Mucosa of descending colon (tissue), 3 donors: ENCODE results near the gene CACNA1C. TPM values are rescaled to one million over a fixed set of nuclear protein-coding genes. Genes with fewer than 3 reads are reported as not detected.

Experiments
- ATAC-seq: fragments of 200-7000 bp; cut with Tn5 transposase; one replicate; pipeline ENCODE4 v1.9.1; 2020; ENCODE audit warnings: mild to moderate bottlenecking, moderate library complexity
- DNase-seq, 3 donors: peaks; one replicate each; pipeline ENCODE4 v3.0.0-alpha.2; 2020
- H3K36me3 ChIP-seq: fragments of 200-600 bp; one replicate; pipeline ENCODE4 v1.8.0; 2021; ENCODE audit warnings: low read depth, mild to moderate bottlenecking
- H3K4me1 ChIP-seq: fragments of 200-600 bp; one replicate; pipeline ENCODE4 v1.8.0; 2021; ENCODE audit warnings: low read depth, mild to moderate bottlenecking
- H3K4me3 ChIP-seq: fragments of 200-600 bp; one replicate; pipeline ENCODE4 v1.8.0; 2021; ENCODE audit warnings: mild to moderate bottlenecking
- H3K9me3 ChIP-seq: fragments of 200-600 bp; one replicate; pipeline ENCODE4 v1.8.0; 2021; ENCODE audit warnings: mild to moderate bottlenecking
- intact Hi-C, 2 donors: fragments of 100-400 bp; cut with DNase I in 1 of 2; cut with micrococcal nuclease in 1 of 2; formaldehyde crosslinking; loops; one replicate each; pipeline versions ENCODE4 v1.11.0 to v1.11.1; 2022; cut with DNase I, micrococcal nuclease
- total RNA-seq, 3 donors: library from RNA; stranded (reverse); fragmentation: NEBNext Ultra II Directional in 2 of 3; extraction: Animal tissue kit (Norgen Biotek cat#: 25700) in 2 of 3; gene quantifications; one replicate each; pipeline versions ENCODE4 v1.2.1 to v1.2.4, GENCODE V29; 2021 to 2023
- TF ChIP-seq, protein P1 (sequence below): fragments of 200-600 bp; IDR thresholded peaks from one replicate; pipeline ENCODE4 v1.8.0; 2022; ENCODE audit warnings: antibody characterized with exemption, mild to moderate bottlenecking
- donor health status: DM: no; HTN: no; CAD: no; lungs with moderate emphysema.
- donor health status: DM: no; HTN: no; CAD: no.
- donor health status: DM: no; HTN: yes; CAD: no.

Gene CACNA1C
- total RNA-seq, 3 donors from 2014 or later, result 5.5 to 89.4 (median 9.2) TPM

DNA sequence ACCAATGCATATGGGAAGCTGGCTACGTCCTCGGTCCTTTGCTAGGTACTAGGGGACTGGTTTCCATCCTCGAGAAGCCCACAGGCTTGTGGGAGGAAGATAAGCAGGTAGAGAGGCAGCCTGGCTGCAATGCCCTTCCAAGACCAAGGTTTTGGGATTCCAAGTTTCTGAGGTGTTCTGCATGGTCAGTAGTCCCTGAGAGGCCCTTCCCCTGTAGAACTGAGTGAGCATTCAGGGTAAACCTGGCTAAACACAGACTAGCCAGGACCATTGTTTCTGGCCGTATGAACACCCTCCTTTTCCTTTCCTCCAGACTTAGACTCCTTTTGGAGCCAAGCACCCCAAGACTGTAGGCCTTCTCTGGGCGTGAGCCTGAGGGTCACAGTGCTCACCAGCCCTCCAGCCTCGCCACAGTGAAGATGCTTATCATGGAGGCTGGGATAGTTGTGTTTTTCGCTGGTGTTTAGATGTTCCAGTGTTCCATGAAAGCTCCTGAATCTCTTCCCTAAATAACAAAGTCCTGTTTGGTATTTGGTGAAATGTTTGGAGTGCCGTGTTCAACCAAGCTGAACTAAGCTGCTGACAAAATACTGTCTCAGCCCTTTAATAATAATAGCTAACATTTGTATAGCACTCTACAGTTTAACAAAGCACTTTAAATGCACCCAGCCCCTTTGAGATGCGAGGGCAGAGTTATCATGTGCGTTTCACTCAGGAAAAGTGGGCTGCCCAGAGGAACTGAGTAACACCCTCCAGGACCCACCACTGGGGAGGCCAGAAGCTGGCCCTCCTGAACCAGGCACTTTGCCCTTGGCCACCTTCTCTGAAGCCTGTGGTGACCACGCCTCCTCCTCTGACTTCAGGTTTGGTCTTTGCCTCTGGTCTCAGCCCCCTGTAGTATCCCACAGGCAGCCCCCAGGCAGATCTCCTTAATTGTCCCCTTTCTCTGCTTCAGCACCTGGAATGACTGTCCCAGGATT, 284.5 kb downstream of the CACNA1C start:
- Histone ChIP-seq H3K4me1 (peaks cover 9% of the 10 kb centered on the region), H3K36me3 (no peaks in the 10 kb centered on the region), H3K9me3 (no peaks in the 10 kb centered on the region), H3K4me3 (no peak overlapping the region)
- TF ChIP-seq, protein P1, sequence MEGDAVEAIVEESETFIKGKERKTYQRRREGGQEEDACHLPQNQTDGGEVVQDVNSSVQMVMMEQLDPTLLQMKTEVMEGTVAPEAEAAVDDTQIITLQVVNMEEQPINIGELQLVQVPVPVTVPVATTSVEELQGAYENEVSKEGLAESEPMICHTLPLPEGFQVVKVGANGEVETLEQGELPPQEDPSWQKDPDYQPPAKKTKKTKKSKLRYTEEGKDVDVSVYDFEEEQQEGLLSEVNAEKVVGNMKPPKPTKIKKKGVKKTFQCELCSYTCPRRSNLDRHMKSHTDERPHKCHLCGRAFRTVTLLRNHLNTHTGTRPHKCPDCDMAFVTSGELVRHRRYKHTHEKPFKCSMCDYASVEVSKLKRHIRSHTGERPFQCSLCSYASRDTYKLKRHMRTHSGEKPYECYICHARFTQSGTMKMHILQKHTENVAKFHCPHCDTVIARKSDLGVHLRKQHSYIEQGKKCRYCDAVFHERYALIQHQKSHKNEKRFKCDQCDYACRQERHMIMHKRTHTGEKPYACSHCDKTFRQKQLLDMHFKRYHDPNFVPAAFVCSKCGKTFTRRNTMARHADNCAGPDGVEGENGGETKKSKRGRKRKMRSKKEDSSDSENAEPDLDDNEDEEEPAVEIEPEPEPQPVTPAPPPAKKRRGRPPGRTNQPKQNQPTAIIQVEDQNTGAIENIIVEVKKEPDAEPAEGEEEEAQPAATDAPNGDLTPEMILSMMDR, result no peak
- intact Hi-C loops, result no loop called here
- DNase-seq, result no peak
- ATAC-seq, result no peak

DNA sequence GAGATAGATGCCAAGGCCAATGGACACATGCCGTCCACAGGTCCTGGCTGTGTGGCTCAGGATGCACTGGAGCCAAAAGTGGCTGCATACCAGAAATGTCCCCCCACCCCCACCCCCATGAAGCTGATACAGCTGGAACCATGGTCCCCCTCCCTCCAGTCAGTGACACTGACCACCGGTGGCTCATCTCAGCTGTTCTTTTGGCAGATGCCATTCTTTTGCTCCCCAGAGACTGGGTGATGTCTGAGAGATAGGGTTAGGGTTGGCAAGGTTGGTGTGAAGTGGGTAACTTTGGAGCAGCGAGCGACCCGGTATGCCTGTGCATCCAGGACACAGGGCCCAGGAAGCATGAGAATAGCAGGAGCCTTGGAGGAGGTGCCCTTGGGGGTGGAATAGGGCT, 285.6 kb downstream of the CACNA1C start:
- ATAC-seq (no peak), DNase-seq (no peak)
- H3K9me3 ChIP-seq, result no peaks in the 10 kb centered on the region
- no peaks in the 10 kb centered on the region for H3K36me3 ChIP-seq
- H3K4me3 ChIP-seq, result no peak overlapping the region
- peaks cover 9% of the 10 kb centered on the region for H3K4me1 ChIP-seq
- TF ChIP-seq, protein P1, result no peak
- intact Hi-C loops, result no loop called here

DNA sequence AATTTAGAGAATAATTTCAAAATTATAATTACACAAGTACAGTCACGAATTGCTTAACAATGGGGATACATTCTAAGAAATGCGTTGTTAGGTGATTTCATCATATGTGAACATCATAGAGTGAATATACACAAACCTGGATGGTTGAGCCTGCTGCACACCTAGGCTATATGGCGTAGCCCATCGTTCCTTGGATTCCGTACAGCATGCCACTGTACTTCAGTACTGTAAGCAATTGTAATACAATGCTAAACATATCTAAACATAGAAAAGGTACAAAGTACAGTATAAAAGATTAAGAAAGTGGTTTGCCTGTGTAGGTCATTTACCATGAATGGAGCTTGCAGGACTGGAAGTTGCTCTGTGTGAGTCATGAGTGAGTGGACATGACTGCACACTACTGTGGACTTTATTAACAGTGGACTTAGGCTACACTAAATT, 286.2 kb downstream of the CACNA1C start:
- no peaks in the 10 kb centered on the region for H3K36me3 ChIP-seq
- intact Hi-C loops, result no loop called here
- H3K9me3 ChIP-seq, result no peaks in the 10 kb centered on the region
- DNase-seq (peak in 1 of 3 donors; percentile 60), ATAC-seq (peak; percentile 86)
- TF ChIP-seq, protein P1, result no peak
- H3K4me3 ChIP-seq, result no peak overlapping the region
- peaks cover 9% of the 10 kb centered on the region for H3K4me1 ChIP-seq

DNA sequence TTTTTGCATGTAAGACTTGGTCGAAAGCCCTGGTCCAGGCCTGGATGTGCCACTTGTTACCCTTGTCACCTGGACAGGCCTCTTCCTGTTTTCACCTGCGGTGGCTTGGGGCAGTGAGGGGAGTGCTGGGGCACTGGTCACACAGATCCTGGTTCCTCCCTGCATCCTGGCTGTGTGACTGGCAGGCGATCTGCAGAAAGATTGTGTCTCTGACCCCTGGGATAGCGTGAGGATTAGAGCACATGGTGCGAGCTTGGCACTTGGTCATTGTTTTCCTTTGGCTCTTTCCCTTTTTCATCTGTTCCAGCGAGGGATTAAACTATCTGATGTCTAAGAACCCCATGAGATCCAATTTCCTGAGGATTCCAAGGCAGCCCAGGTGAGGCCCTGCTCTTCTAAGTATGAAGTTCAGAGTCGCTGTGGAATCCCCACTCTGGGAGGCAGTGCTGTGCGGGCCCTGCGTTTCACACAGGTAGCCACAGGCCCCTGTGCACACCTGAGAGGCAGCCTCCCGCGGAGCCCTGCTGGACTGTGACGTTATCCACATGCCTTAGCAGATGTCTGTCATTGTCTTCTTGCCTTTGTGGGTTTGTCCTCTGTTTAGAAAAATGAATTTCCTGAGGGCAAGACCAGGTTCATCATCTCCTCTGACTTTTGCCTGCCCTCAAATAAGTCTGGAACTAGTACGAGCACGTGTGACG, 288.4 kb downstream of the CACNA1C start:
- intact Hi-C loops, result no loop called here
- no peaks in the 10 kb centered on the region for H3K36me3 ChIP-seq
- TF ChIP-seq, protein P1, result no peak
- no peaks in the 10 kb centered on the region for H3K9me3 ChIP-seq
- ATAC-seq (no peak), DNase-seq (no peak)
- H3K4me3 ChIP-seq, result no peak overlapping the region
- H3K4me1 ChIP-seq, result peaks cover 12% of the 10 kb centered on the region

DNA sequence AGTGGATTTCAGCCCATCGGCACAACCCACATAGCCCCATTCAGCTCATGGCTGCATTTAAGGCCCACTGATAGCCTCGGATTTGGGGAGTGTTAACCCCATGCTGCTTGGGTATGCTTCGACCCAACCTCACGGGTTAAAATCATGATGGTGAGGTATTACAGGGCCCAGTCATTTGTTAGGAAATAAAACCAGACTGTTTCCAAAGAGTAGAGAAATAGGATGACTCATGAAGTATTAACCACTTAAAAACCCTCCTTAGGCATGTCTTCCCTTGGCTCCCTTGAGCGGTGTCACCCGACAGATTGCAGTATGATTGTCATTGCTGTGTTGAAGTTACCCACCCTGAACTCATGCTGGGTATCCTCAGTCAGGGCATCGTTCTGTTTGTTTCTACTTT, 289.1 kb downstream of the CACNA1C start:
- H3K4me1 ChIP-seq, result peaks cover 12% of the 10 kb centered on the region
- TF ChIP-seq, protein P1, result no peak
- no peaks in the 10 kb centered on the region for H3K9me3 ChIP-seq
- intact Hi-C loops, result no loop called here
- H3K36me3 ChIP-seq, result no peaks in the 10 kb centered on the region
- ATAC-seq, result peak; percentile 14
- DNase-seq, result no peak
- no peak overlapping the region for H3K4me3 ChIP-seq
